GM12878 (cell line): ENCODE results near the gene OR2J1. TPM values are rescaled to one million over a fixed set of nuclear protein-coding genes. Genes with fewer than 3 reads are reported as not detected.
"Not testable (repeated sequence)": the region's sequence is repeated elsewhere in the genome, so short reads cannot be mapped to it uniquely, and the experiment has no call there.

Source experiments
- ATAC-seq: fragments of 200-7000 bp; cut with Tn5 transposase; 3 replicates; pipeline ENCODE4 v1.9.1; 2020; ENCODE audit warnings: mild to moderate bottlenecking, moderate library complexity
- BruUV-seq: library from RNA; stranded (reverse); fragments of 400-500 nt; replicated peaks from 2 replicates; lab custom pipeline; 2021; lab: Mats Ljungman, UMichigan
- CTCF ChIA-PET: fragments of 300-600 bp; sonication (Branson Sonifier 250); formaldehyde crosslinking; extraction: SDS; loops from one replicate; lab custom pipeline; 2021; ENCODE audit warnings: inconsistent platforms; lab: Yijun Ruan, JAX
- POLR2A ChIA-PET: fragments of 350-600 bp; formaldehyde crosslinking; extraction: SDS; loops from one replicate; lab custom pipeline; 2021; ENCODE audit warnings: inconsistent platforms; lab: Charles Lee
- RAD21 ChIA-PET: fragments of 300-600 bp; sonication (Branson Sonifier 250); formaldehyde crosslinking; loops from one replicate; lab custom pipeline; 2023; ENCODE audit warnings: antibody characterized with exemption; ENCODE audit not compliant: unreplicated experiment; lab: Charles Lee
- SMC1A ChIA-PET: fragments of 300-600 bp; sonication (Branson Sonifier 250); formaldehyde crosslinking; loops from one replicate; lab custom pipeline; 2023; ENCODE audit not compliant: unreplicated experiment, uncharacterized antibody; lab: Charles Lee
- DNase-seq: peaks from one replicate; pipeline ENCODE4 v3.0.0-alpha.2; 2011; ENCODE audit warnings: low read depth, low spot score
- FAIRE-seq: peaks from 3 replicates; lab custom pipeline; 2011; peaks lifted over from hg19 to GRCh38; lab: Jason Lieb, UNC
- H2AFZ ChIP-seq: 2 replicates; pipeline ENCODE4 v1.6.0; 2011; ENCODE audit warnings: low read depth, low read length, control low read depth; ENCODE audit not compliant: control insufficient read depth
- H3K27ac ChIP-seq: 2 replicates; pipeline ENCODE4 v1.5.1; 2011; ENCODE audit warnings: control low read depth; ENCODE audit not compliant: control insufficient read depth, insufficient read depth
- H3K27me3 ChIP-seq, 2 experiments: replicated peaks in 1 of 2; 2 replicates each; pipeline versions ENCODE4 v1.6.0 to v1.6.1; 2011; ENCODE audit warnings: low read length in 1 of 2; ENCODE audit not compliant: control insufficient read depth in 2 of 2, insufficient read depth in 2 of 2
- H3K36me3 ChIP-seq, 2 experiments: 2 replicates each; pipeline ENCODE4 v1.5.1; 2011; ENCODE audit warnings: low read length in 1 of 2; ENCODE audit not compliant: control insufficient read depth in 2 of 2, insufficient read depth in 2 of 2
- H3K4me1 ChIP-seq: 2 replicates; pipeline ENCODE4 v1.6.1; 2011; ENCODE audit warnings: mild to moderate bottlenecking, low read length, moderate library complexity, mixed read lengths; ENCODE audit not compliant: control insufficient read depth, insufficient read depth
- H3K4me2 ChIP-seq: 2 replicates; pipeline ENCODE4 v1.6.0; 2011; ENCODE audit warnings: control low read depth; ENCODE audit not compliant: control insufficient read depth, insufficient read depth
- H3K4me3 ChIP-seq: fragments of 200-600 bp; sonication (generic); 2 replicates; pipeline ENCODE4 v1.5.1; 2016
- H3K79me2 ChIP-seq: 2 replicates; pipeline ENCODE4 v1.6.0; 2011; ENCODE audit warnings: low read length; ENCODE audit not compliant: control insufficient read depth, insufficient read depth
- H3K9ac ChIP-seq: 2 replicates; pipeline ENCODE4 v1.8.0; 2011; ENCODE audit warnings: low read length, control low read depth, mixed read lengths; ENCODE audit not compliant: control insufficient read depth, insufficient read depth
- H3K9me3 ChIP-seq: replicated peaks from 3 replicates; pipeline ENCODE4 v1.5.1; 2011; ENCODE audit warnings: mild to moderate bottlenecking, low read length; ENCODE audit not compliant: control insufficient read depth, insufficient read depth
- H4K20me1 ChIP-seq: 2 replicates; pipeline ENCODE4 v1.6.0; 2011; ENCODE audit not compliant: control insufficient read depth, insufficient read depth
- CEBPZ ChIP-seq: fragments of 150-350 bp; IDR thresholded peaks from 2 replicates; pipeline ENCODE4 v1.6.1; 2016; ENCODE audit warnings: low read depth, low read length
- DPF2 ChIP-seq: fragments of 450-650 bp; IDR thresholded peaks from 2 replicates; pipeline ENCODE4 v1.6.1; 2017; ENCODE audit warnings: mild to moderate bottlenecking
- EP300 ChIP-seq, 2 experiments: fragments of 150-350 bp in 1 of 2; IDR thresholded peaks; 2 replicates each; pipeline ENCODE4 v1.6.1; 2011 to 2012; ENCODE audit warnings: low read depth in 2 of 2, low read length in 2 of 2, borderline replicate concordance in 1 of 2, improper control_type of control experiment in 1 of 2, inconsistent platforms in 1 of 2; ENCODE audit not compliant: control insufficient read depth in 1 of 2
- EZH2 ChIP-seq: IDR thresholded peaks from 2 replicates; pipeline ENCODE4 v1.6.1; 2012; ENCODE audit warnings: low read depth, mild to moderate bottlenecking, control low read depth, inconsistent platforms, low read length, borderline replicate concordance; ENCODE audit not compliant: control insufficient read depth
- FOS ChIP-seq: IDR thresholded peaks from 3 replicates; pipeline ENCODE4 v1.6.1; 2011; ENCODE audit warnings: borderline replicate concordance; ENCODE audit not compliant: insufficient read length; ENCODE audit errors: extremely low read depth
- IRF3 ChIP-seq: fragments of 450-650 bp; IDR thresholded peaks from 2 replicates; pipeline ENCODE4 v1.6.1; 2014; ENCODE audit warnings: mild to moderate bottlenecking
- KAT2A ChIP-seq: conservative IDR thresholded peaks from 2 replicates; pipeline ENCODE4 v1.6.1; 2011; ENCODE audit warnings: low read depth, low read length; ENCODE audit not compliant: control insufficient read depth
- NR2C2 ChIP-seq: IDR thresholded peaks from 2 replicates; pipeline ENCODE4 v1.6.1; 2011; ENCODE audit warnings: borderline replicate concordance, low read depth; ENCODE audit not compliant: control insufficient read depth, insufficient read length
- RAD21 ChIP-seq: IDR thresholded peaks from 2 replicates; pipeline ENCODE4 v1.6.1; 2011; ENCODE audit warnings: mild to moderate bottlenecking, low read depth, low read length, moderate library complexity; ENCODE audit not compliant: insufficient read depth
- SMARCA5 ChIP-seq: fragments of 450-650 bp; IDR thresholded peaks from 2 replicates; pipeline ENCODE4 v1.6.1; 2017; ENCODE audit warnings: mild to moderate bottlenecking
- ZBED1 ChIP-seq: IDR thresholded peaks from 2 replicates; pipeline ENCODE4 v1.6.1; 2016; ENCODE audit warnings: borderline replicate concordance
- ZBTB33 ChIP-seq: fragments of 450-650 bp; IDR thresholded peaks from 2 replicates; pipeline ENCODE4 v1.6.1; 2017; ENCODE audit warnings: mild to moderate bottlenecking
- ZNF622 ChIP-seq: fragments of 450-650 bp; IDR thresholded peaks from 2 replicates; pipeline ENCODE4 v1.6.1; 2017; ENCODE audit warnings: mild to moderate bottlenecking, inconsistent platforms
- WGBS: methylation state at CpG from one replicate; pipeline ENCODE4 v1.1.6; 2016; ENCODE audit warnings: low lambda C conversion rate; ENCODE audit not compliant: insufficient replicate concordance, insufficient coverage; ENCODE audit errors: missing lambda C conversion rate; 5-methylcytosine and 5-hydroxymethylcytosine counted together
- in situ Hi-C: fragments of 300-500 bp; cut with MboI; formaldehyde crosslinking; loops from 9 replicates; pipeline ENCODE4 v1.14.3; 2018; ENCODE audit warnings: mixed read lengths
- intact Hi-C: fragments of 100-400 bp; cut with micrococcal nuclease; formaldehyde crosslinking; loops from one replicate; pipeline ENCODE4 v1.14.2; 2022; ENCODE audit not compliant: unreplicated experiment
- polyA plus RNA-seq, 11 experiments: library from polyadenylated mRNA; depleted of rRNA in 4 of 11; unstranded in 6 of 11; stranded (reverse) in 5 of 11; fragments of >200 nt; fragmentation: Nextera tagmentation in 4 of 11; fragmentation: Illumina TruSeq in 1 of 11; extraction: Ambion mirVana in 4 of 11; extraction: Trizol in 1 of 11; gene quantifications; 1 replicate in 1 of 11; 2 replicates in 10 of 11; pipeline versions ENCODE4 v1.2.1 to v1.2.3, GENCODE V29; 2011 to 2016; ENCODE audit warnings: inconsistent platforms in 2 of 11, missing spikeins in 2 of 11, low read depth in 1 of 11
- total RNA-seq, 4 experiments: library from RNA; depleted of rRNA in 3 of 4; stranded (reverse); fragments of >200 nt in 3 of 4; fragmentation: Illumina TruSeq in 1 of 4; extraction: Trizol in 1 of 4; gene quantifications; 2 replicates each; pipeline versions ENCODE4 v1.2.1 to v1.2.3, GENCODE V29; 2013 to 2021

The OR2J1 gene
- total and polyA plus RNA-seq, 10 of the 15 experiments (the other 5 are each of a cell fraction or from before 2014, with no cell fraction given): not detected

DNA sequence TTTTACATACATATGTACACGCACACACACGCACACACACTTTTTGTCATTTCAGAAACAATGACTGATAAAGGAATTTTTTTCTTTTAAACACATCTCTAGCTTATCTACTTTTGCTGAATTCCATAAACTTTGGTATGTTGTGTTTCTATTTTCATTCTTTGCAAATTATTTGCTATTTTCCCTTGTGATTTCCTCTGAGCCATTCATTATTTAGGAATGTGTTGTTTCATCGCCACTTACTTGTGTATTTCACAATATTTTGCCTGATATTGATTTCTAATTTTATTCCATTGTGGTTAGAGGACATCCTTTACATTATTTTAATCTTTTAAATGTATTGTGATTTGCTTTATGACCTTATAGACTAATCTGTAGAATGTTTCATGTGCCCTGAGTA is 47.8 kb downstream of the OR2J1 start:
- Histone ChIP-seq H2AFZ (no peak overlapping the region), H3K9me3 (no peaks in the 10 kb centered on the region), H3K4me1 (no peaks in the 10 kb centered on the region), H3K9ac (no peak overlapping the region), H4K20me1 (no peaks in the 10 kb centered on the region), H3K27ac (no peak overlapping the region), H3K36me3 (no peaks in the 10 kb centered on the region), H3K27me3 (no peaks in the 10 kb centered on the region), H3K4me2 (no peak overlapping the region), H3K4me3 (no peak overlapping the region)
- intact Hi-C loops: no loop called here
- ChIA-PET SMC1A (no interaction called here), RAD21 (no interaction called here), CTCF (no interaction called here)
- WGBS: 67% methylated on average over 3 of the region's 3 CpGs
- in situ Hi-C loops: no loop called here
- BruUV-seq: no TSS peak
- DNase-seq: no peak
- FAIRE-seq: no peak
- no peak for TF ChIP-seq ZNF622
- TF ChIP-seq CEBPZ: no peak
- TF ChIP-seq IRF3: no peak
- TF ChIP-seq ZBTB33: no peak
- no peak for TF ChIP-seq SMARCA5
- no peak for TF ChIP-seq DPF2
- no peak for TF ChIP-seq EZH2
- no peak for TF ChIP-seq KAT2A
- TF ChIP-seq ZBED1: no peak
- TF ChIP-seq RAD21: no peak
- TF ChIP-seq EP300 (IDR thresholded peaks at IDR 0.05; ENCODE audit: borderline replicate concordance in 1 of 2, control insufficient read depth in 1 of 2, low read depth in 2 of 2, low read length in 2 of 2): no peak
- TF ChIP-seq FOS: no peak
- TF ChIP-seq NR2C2: no peak
- TF ChIP-seq, all 136 proteins: peak for 0
- POLR2A ChIA-PET: no interaction called here
- ATAC-seq: no peak
- H3K79me2 ChIP-seq: no peaks in the 10 kb centered on the region

DNA sequence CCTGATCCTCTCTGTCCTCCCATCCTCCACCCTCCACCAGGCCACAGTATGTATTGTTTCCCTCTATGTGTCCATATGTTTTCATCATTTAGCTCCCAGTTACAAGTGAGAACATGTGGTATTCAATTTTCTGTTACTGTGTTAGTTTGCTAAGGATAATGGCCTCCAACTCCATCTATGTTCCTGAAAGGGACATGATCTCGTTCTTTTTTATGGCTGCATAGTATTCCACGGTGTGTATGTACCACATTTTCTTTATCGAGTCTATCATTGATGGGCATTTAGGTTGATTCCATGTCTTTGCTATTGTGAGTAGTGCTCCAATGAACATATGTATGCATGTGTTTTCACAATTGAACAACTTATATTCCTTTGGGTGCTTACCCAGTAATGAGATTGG is 50.2 kb downstream of the OR2J1 start:
- ATAC-seq, H3K27me3 ChIP-seq, H3K36me3 ChIP-seq, RAD21 ChIA-PET, in situ Hi-C loops, FAIRE-seq, SMC1A ChIA-PET, H3K9me3 ChIP-seq, H3K79me2 ChIP-seq, H3K4me1 ChIP-seq, POLR2A ChIA-PET, DNase-seq, H3K9ac ChIP-seq, H3K4me3 ChIP-seq, H4K20me1 ChIP-seq, intact Hi-C loops, H3K4me2 ChIP-seq, CTCF ChIA-PET, H2AFZ ChIP-seq, H3K27ac ChIP-seq, BruUV-seq: not testable (repeated sequence)
- 23% methylated on average over 3 of the region's 3 CpGs for WGBS
